OCI-M1 (cell line): Measurements from ENCODE around the gene DPH7.
"Not testable (repeated sequence)": the region's sequence is repeated elsewhere in the genome, so short reads cannot be mapped to it uniquely, and the experiment has no call there.

Experiments
- DNase-seq: peaks from one replicate; lab custom pipeline; 2025; lab: John Stamatoyannopoulos, UW

The DPH7 gene

DNA sequence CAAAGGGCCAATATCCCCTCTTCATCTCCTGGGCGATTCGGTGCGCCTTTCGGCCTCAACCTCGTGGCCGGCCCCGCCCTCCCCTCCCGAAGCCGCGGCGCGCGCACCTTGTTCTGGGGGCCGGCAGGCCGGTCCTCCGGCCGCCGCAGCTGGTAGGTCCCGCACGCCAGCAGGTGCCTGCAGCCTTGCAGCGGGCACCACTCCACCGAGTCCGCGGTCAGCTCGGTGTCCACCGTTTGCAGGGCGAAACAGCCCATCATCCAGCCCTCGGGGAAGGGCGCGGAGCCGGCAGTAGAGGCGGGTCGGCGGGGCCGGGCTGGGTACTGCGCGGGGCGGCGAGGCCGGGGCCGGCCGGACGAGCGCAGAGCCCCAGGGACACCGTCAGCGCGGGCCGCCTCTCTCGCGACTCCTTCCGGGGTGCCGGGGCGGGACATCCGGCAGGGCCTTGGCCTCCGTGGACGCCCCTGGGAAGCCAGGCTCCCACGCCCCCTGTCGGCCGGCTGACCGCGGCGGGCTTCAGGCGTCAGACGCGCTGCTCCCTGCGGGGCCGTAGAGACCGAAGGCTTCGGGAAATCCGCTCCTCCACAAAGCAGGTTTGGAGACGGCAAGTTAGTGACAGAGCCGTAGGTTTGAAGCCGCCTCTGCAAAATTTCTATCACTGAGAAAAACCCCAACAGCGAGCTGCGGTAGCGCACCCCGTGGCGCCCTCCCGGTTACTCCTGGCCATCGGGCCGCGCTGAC, at the start of gene DPH7:
DPH7 (minus strand) TSS at position 408 of the 741 bp plus-strand sequence; CDS start at position 260, 148 bp downstream.
- peak; percentile 96 for DNase-seq

DNA sequence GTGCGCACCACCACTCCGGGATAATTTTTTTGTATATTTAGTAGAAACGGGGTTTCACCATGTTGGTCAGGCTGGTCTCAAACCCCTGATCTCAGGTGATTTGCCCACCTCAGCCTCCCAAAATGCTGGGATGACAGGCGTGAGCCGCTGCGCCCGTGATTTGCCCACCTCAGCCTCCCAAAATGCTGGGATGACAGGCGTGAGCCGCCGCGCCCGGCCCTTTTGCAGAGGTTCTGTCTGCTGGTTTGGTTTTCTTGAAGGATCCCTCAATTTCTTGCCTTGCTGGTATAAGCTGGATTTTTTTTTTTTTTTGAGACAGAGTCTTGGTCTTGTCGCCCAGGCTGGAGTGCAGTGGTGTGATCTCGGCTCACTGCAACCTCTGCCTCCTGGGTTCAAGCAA, 48.7 kb upstream of the DPH7 start:
- not testable (repeated sequence) for DNase-seq

DNA sequence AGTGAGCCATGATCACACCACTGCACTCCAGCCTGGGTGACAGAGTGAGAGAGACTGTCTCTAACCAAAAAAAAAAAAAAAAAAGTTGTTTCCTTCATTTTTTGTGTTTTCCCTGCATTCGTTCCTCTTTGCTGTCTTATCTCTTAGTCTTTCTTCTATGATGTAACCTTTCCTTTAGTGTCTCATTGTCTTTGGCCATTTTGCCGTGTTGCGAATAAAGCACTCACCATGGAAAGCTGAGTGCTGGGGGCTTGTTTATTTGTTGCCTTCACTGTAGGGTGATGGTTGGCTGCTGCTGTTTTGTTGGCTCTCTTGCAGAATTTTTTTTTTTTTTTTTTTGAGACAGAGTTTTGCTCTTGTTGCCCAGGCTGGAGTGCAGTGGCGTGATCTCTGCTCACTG, 47.7 kb upstream of the DPH7 start:
- DNase-seq: peak; percentile 43

DNA sequence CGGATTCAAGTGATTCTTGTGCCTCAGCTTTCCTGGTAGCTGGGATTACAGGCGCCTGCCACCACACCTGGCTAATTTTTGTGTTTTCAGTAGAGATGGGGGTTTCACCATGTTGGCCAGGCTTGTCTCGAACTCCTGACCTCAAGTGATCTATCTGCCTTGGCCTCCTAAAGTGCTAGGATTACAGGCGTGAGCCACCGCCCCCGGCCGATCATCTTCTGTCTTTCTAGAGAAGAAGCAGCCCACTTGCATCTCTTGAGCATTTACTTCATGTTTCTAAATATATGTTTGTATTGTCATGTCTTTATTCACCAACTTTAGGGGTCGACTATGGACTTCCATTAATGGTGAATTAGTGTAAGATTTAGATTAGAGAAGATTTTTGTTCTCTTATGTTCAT, 43.5 kb upstream of the DPH7 start:
- DNase-seq: not testable (repeated sequence)

DNA sequence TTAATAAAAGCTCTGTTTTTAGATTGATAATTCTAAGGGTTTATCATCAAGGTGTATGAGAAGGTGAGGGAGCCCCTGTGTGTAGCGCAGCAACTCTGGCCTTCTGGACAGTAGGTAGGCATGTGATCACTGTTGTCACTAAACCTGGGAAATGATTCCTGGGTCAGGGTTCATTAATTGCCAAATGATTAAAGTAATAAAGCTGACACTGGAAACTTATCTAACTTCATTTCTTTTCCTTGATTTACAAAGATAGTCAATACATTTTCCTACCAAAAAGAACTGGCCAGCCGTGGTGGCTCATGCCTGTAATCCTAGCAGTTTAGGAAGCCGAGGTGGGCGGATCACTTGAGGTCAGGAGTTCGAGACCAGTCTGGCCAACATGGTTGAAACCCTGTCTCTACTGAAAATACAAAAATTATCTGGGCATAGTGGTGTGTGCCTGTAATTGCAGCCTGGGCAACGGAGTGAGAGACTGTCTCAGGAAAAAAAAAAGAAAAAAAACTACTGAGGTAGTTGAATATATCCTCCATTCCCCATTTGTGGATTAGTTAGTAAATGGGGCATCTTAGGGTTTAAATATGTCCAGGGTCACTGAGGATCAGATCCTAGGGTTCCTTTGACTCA, 42.5 kb upstream of the DPH7 start:
- peak; percentile 42 for DNase-seq

DNA sequence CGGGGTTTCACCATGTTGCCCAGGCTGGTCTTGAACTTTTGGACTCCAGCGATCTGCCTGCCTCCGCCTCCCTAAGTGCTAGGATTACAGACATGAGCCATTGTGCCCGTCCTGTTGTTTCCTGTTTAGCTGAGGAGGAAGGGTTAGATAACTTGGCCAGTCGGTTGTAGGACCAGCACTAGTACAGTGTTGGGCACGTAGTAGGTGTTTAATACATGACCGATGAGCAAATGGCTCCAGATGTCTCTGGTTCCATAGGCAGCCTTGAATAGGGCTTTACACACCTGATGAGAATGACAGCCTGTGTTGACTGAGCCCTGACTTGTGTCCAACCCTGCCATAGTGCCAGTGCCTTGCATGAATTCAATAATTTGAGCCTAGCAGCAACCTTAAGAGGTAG, 41.9 kb upstream of the DPH7 start:
- no peak for DNase-seq

DNA sequence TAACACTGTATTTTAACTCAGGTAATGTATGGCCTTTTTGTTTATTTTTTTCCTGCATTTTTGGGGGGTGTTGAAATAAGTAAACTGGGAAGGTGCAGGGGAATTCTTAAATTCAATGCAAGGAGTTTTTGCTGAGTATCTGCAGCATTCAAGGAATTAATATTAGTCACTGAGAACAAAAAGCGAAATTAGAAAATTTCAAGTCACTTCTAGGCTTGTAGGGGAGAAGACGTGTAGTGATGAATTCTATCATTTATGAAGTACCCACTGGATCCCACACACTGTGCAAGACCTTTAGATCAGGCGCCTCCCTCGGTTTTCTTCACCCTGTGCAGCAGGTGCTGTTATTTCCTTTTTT, 41.3 kb upstream of the DPH7 start:
- DNase-seq: no peak

DNA sequence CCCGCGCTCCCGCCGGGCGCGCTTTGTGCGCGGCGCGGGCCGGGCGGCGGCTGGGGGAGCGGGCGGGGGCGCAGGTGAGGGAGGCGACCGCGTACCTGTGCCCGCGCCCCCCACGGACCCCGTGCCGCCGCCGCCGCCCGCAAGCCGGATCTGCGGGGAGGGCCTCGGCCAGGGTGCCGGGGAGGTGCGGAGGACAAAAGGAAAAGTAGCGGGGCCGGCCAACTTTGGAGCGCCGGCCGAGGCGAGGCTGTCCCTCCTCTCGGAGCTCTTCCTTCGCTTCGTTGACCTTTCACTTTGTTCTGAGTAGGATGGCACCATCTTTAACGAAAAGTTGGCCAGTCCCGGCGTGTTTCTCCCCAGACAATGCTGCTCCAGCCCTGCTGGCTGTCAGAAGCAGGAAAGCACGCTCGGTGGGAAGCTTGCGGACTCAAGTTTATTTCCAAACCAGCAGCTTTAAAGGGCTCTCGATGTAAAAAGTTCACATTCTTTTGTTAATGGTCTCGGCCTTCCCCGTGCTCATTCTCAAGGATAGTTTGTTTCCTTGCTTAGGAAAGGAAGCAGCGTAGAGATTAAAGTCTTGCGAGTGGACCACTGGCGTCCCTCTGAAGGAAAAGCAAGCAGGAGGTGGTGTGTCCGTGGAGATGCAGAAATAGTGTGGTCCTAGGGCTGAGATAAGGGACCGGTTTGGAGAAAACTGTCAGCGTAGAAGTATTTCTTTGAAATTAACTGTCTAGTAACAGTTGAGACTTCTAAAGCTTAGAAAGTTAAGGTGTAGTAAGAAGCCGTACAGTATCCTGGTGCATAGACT, 40.7 kb upstream of the DPH7 start:
- DNase-seq: peak; percentile 56

DNA sequence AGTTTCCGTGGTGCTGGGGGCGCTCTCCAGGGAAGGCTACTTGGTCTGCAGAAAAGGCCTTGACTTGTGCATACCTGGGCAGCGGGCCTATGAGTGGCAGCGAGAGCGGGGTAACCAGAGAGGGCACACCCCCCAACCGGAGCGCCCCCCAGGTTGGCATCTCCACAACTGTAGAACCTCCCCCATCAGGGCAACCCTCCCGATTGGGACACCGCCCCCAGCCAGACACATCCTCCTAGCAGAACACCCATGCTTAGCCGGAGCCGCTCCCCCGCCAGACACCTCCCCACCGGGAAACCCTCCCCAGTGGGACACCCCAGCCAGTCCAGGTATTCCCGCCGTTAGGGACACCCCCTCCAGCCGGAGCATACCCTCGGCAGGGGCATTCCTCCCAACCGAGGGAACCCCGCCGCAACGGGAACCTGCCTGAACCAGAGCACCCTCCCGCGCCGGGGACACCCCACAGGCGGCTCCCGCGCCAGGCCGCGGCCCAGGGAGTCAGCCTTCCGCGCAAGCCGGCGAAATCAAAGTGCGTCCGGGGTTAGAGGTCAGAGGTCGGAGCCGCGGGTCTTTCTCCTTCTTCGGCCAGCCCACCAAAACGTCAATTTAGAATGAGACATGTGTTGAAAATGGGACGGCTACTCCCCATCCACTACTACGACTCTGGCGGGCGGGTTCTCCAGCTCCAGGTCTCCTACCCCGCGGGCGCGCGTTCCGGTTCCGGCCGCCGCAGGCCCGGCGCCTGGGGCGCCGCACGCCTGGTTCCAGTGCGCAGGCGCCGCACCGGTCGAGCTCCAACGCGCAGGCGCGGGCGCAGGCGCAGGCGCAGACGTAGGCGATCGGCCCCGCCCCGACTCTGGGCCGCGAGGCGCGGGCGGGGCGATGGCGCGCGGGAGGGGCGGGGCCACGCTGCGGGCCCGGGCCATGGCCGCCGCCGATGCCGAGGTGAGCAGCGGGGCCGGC, 39.7 kb upstream of the DPH7 start, which contains the start of gene EHMT1:
EHMT1 (plus strand) TSS at position 901 of the 963 bp plus-strand sequence; CDS start at position 925, 24 bp downstream.
- DNase-seq: peak; percentile 93

DNA sequence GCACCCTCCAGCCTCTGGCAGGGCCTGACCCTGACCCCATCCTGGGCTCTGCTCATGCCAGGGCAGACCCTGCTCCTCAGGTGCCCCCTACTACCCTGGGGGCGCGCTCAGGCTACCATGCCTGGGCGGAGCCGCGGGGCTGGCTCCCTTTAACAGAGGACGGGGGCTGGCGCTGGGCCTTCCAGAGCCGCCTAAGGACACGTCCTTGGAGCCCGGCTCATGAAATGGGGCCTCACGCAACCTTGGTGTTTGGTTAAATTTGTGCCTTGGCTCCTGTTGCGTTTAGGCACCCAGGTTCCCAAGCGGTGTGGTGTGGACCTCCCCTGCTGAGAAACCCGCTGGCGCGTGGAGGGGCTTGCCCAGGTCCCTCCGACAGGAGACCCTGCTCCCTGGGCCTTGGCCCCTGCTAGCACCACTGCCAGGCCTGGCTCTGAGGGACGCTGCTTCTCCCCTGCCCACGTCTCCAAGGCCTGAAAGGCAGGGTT, 36.7 kb upstream of the DPH7 start:
- no peak for DNase-seq

DNA sequence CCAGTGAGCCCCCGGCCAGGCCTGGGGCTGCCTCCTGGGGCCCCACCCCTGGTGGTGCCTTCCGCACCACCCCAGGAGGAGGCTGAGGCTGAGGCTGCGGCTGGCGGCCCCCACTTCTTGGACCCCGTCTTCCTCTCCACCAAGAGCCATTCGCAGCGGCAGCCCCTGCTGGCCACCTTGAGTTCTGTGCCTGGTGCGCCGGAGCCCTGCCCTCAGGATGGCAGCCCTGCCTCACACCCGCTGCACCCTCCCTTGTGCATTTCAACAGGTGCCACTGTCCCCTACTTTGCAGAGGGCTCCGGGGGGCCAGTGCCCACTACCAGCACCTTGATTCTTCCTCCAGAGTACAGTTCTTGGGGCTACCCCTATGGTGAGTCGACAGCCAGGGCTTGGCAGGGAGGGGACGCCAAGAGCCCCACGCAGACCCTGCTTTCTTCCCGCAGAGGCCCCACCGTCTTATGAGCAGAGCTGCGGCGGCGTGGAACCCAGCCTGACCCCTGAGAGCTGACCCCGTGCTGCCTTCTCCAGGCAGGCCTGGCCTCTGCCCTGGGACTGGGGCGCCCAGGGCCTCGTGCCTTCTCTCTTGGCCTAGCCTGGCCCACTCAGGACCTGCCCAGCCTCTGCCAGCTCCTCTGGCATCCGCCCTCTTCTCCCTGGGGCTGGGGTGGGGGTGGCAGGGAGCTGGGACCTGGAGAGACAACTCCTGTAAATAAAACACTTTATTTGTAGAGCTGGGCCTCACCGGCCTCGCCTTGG, 36.1 kb upstream of the DPH7 start:
- DNase-seq: no peak

DNA sequence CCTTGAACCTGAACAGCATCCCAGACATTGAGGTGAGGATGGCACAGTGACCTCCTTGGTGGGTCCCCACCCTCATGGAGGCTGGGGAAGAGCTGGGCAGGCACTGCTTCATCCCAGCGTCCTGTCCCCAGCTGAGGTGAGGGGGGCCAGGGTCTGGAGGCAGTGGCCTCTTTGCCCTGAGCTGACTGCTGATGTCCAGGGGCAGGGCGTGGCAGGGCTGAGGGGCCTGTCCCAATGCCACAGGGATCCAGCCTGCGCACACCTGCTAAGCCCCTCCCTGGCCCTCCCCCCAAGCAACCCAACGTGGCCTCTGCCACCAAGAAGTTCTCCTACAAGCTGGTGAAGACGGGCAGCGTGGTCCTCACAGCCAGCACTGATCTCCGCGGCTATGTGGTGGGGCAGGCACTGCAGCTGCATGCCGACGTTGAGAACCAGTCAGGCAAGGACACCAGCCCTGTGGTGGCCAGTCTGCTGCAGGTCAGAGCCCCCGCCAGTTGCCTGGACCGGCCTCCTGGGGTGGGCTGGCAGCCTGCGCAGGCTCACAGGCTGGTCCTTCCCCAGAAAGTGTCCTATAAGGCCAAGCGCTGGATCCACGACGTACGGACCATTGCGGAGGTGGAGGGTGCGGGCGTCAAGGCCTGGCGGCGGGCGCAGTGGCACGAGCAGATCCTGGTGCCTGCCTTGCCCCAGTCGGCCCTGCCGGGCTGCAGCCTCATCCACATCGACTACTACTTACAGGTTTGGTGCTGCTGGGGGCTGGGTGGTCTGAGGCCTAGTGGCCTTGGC, 35.2 kb upstream of the DPH7 start:
- no peak for DNase-seq

DNA sequence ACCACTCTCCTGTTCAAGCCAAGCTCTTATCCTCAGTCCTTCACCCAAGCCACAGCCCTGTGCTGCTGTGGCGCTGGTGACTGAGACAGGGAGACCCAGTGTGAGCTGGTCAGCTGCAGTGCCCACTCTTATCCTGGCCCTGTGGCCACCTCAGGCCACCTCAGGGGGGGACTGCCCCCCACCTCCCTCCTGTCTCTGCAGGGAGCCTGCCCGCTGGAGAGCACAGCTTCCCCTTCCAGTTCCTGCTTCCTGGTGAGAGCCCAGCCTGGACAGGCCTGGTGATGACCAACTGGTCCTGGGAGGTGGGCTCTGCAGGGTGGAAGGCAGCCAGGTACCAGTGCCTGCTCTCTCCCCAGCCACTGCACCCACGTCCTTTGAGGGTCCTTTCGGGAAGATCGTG, 34.5 kb upstream of the DPH7 start:
- DNase-seq: no peak

DNA sequence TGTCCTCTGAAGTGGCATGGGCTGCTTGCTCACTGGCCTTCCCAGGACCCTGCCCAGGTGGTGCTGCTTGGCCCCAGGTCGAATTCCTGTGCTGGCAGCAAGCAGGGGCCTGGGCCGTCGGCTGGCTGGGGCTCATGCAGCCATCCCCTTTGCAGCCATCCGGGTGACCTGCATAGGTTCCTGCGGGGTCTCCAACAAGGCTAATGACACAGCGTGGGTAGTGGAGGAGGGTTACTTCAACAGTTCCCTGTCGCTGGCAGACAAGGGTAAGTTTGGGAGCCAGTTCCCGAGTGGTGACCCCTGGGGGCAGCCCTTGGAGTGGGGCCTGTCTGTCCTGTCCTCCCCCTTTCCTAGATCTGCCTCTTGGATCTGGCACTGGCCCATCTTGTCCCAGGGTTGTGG, 34.0 kb upstream of the DPH7 start:
- DNase-seq: no peak

DNA sequence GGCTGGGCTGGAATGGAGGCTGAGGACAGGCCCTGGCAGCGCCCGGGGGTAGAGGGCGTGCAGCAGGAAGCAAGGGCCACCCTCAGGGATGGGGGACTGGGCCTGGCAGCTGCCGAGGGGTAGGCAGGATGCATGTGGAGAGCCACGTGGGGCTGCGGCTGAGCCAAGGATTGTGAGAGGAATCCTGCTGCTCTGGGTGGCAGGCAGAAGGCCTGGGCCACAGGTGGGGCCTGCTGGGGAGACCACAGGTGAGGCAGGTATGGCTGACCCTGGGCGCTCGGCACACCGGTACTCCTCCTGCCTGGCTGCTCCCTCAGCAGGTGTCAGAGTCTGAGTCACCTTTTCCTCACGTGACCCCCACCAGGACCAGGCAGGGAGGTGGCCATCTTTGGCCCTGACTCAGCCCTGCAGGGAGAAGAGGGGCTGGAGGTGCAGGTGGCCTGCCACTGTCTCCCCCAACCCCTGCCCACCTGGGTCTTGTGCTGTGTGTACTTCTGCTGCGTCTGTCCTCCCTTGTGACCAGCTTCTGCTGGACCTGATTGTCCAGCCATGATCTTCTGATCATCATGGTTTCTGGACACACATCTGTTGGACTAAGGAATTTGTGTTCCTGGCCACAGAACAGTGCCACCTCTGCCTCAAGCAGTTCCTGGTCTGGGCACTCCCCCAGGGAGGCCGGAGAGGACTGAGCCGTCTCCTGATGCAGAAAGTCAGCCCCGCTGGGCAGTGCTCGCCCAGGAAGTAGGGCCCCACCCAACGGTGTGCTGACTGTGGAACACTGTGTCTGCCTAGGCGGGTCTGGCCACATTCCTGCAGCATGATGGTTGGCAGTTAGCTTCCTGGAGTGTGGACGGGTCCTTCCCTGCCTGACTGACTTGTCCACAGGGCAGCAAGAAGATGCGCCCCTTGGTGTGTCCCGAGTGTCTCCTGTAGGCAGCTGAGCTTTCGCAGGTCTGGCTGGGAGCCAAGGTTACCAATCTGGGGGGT, 33.2 kb upstream of the DPH7 start:
- DNase-seq: no peak

DNA sequence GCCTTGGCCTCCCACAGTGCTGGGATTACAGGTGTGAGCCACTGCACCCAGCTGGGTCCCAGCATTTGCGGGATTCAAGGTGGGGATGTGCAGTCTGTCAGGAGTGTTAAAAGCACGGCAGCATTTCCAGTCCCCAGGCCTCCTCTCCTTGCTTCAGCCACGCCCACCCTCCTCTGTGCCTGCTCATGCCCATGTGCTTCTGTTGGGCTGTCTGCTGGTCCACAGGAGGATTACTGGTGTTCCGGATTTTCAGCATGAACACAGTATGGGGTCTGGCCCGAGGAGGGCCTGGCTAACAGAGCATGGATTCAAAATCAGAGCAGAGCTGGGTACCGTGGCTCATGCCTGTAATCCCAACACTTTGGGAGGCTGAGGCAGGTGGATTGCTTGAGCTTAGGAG, 32.2 kb upstream of the DPH7 start:
- DNase-seq: no peak

DNA sequence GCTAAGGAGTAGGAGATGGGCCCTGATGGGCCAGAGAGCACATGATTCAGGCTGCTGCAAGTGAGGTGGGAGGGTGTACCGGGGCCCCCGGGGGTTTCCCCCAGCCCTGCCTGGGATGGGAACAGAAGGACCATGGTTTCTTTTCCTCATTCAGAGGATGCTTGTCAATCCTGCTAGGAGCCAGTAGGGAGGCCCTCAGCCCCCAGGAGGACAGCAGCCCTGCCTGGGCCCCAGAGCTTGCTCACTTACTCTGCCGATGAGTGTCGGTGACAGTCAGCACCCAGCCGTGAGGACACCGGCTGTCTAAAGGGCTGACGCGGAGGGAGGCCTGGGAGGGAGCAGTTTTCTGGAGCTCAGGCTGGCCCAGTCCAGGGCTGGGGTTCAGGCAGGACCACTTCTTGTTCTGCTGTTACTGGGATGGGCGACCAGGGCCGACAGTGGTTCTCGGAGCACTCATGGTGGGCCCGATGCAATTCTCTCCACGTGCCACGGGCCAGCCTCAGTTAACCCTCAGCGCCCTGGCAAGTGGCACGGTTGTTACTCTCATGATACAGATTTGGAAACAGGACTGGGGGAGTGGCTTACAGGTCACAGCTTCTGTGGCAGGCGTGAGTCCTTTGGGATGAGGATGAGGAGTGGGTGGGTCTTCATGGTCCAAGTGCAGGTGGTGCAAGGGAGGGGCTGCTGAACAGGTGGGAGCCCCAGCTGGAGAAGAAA, 28.6 kb upstream of the DPH7 start:
- DNase-seq: no peak

DNA sequence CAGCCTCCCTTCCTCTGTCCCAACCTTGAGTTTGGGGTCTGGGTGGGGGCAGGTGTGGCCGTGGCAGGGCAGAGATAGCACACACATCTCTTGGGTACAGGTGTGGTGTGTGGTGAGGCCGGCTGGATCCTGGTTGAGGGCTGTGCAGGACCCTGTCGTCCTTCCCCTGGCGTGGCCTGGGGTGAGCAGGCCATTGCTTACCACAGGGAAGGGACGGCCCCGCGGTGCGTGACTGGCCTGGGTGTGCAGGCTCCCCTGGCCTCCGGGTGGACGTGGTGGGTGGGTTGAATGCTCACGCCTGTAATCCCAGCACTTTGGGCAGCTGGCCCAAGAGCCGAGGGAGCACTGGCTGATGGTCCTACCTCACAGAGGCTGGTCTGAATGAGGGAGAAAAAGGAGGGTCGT, 28.0 kb upstream of the DPH7 start:
- DNase-seq: no peak
